GM12878 (cell line): ENCODE measurements around the gene MRAS. TPM values are rescaled to one million over a fixed set of nuclear protein-coding genes. Genes with fewer than 3 reads are reported as not detected.

ENCODE experiments used
- ATAC-seq: fragments of 200-7000 bp; cut with Tn5 transposase; 3 replicates; pipeline ENCODE4 v1.9.1; 2020; ENCODE audit warnings: mild to moderate bottlenecking, moderate library complexity
- BruUV-seq: library from RNA; stranded (reverse); fragments of 400-500 nt; replicated peaks from 2 replicates; lab custom pipeline; 2021; lab: Mats Ljungman, UMichigan
- CTCF ChIA-PET: fragments of 300-600 bp; sonication (Branson Sonifier 250); formaldehyde crosslinking; extraction: SDS; loops from one replicate; lab custom pipeline; 2021; ENCODE audit warnings: inconsistent platforms; lab: Yijun Ruan, JAX
- POLR2A ChIA-PET: fragments of 350-600 bp; formaldehyde crosslinking; extraction: SDS; loops from one replicate; lab custom pipeline; 2021; ENCODE audit warnings: inconsistent platforms; lab: Charles Lee
- RAD21 ChIA-PET: fragments of 300-600 bp; sonication (Branson Sonifier 250); formaldehyde crosslinking; loops from one replicate; lab custom pipeline; 2023; ENCODE audit warnings: antibody characterized with exemption; ENCODE audit not compliant: unreplicated experiment; lab: Charles Lee
- SMC1A ChIA-PET: fragments of 300-600 bp; sonication (Branson Sonifier 250); formaldehyde crosslinking; loops from one replicate; lab custom pipeline; 2023; ENCODE audit not compliant: unreplicated experiment, uncharacterized antibody; lab: Charles Lee
- DNase-seq: peaks from one replicate; pipeline ENCODE4 v3.0.0-alpha.2; 2011; ENCODE audit warnings: low read depth, low spot score
- FAIRE-seq: peaks from 3 replicates; lab custom pipeline; 2011; peaks lifted over from hg19 to GRCh38; lab: Jason Lieb, UNC
- H2AFZ ChIP-seq: 2 replicates; pipeline ENCODE4 v1.6.0; 2011; ENCODE audit warnings: low read depth, low read length, control low read depth; ENCODE audit not compliant: control insufficient read depth
- H3K27ac ChIP-seq: 2 replicates; pipeline ENCODE4 v1.5.1; 2011; ENCODE audit warnings: control low read depth; ENCODE audit not compliant: control insufficient read depth, insufficient read depth
- H3K27me3 ChIP-seq, 2 experiments: replicated peaks in 1 of 2; 2 replicates each; pipeline versions ENCODE4 v1.6.0 to v1.6.1; 2011; ENCODE audit warnings: low read length in 1 of 2; ENCODE audit not compliant: control insufficient read depth in 2 of 2, insufficient read depth in 2 of 2
- H3K36me3 ChIP-seq, 2 experiments: 2 replicates each; pipeline ENCODE4 v1.5.1; 2011; ENCODE audit warnings: low read length in 1 of 2; ENCODE audit not compliant: control insufficient read depth in 2 of 2, insufficient read depth in 2 of 2
- H3K4me1 ChIP-seq: 2 replicates; pipeline ENCODE4 v1.6.1; 2011; ENCODE audit warnings: mild to moderate bottlenecking, low read length, moderate library complexity, mixed read lengths; ENCODE audit not compliant: control insufficient read depth, insufficient read depth
- H3K4me2 ChIP-seq: 2 replicates; pipeline ENCODE4 v1.6.0; 2011; ENCODE audit warnings: control low read depth; ENCODE audit not compliant: control insufficient read depth, insufficient read depth
- H3K4me3 ChIP-seq: fragments of 200-600 bp; sonication (generic); 2 replicates; pipeline ENCODE4 v1.5.1; 2016
- H3K79me2 ChIP-seq: 2 replicates; pipeline ENCODE4 v1.6.0; 2011; ENCODE audit warnings: low read length; ENCODE audit not compliant: control insufficient read depth, insufficient read depth
- H3K9ac ChIP-seq: 2 replicates; pipeline ENCODE4 v1.8.0; 2011; ENCODE audit warnings: low read length, control low read depth, mixed read lengths; ENCODE audit not compliant: control insufficient read depth, insufficient read depth
- H3K9me3 ChIP-seq: replicated peaks from 3 replicates; pipeline ENCODE4 v1.5.1; 2011; ENCODE audit warnings: mild to moderate bottlenecking, low read length; ENCODE audit not compliant: control insufficient read depth, insufficient read depth
- H4K20me1 ChIP-seq: 2 replicates; pipeline ENCODE4 v1.6.0; 2011; ENCODE audit not compliant: control insufficient read depth, insufficient read depth
- CBFB ChIP-seq: IDR thresholded peaks from 2 replicates; pipeline ENCODE4 v1.6.1; 2016; ENCODE audit warnings: antibody characterized with exemption, low read depth
- KAT2A ChIP-seq: conservative IDR thresholded peaks from 2 replicates; pipeline ENCODE4 v1.6.1; 2011; ENCODE audit warnings: low read depth, low read length; ENCODE audit not compliant: control insufficient read depth
- MTA3 ChIP-seq: IDR thresholded peaks from 2 replicates; pipeline ENCODE4 v1.6.1; 2012; ENCODE audit warnings: low read length, inconsistent platforms, borderline replicate concordance
- MYB ChIP-seq: fragments of 150-350 bp; IDR thresholded peaks from 2 replicates; pipeline ENCODE4 v1.6.1; 2014; ENCODE audit warnings: mild to moderate bottlenecking, low read depth, low read length, borderline replicate concordance
- NBN ChIP-seq: fragments of 450-650 bp; IDR thresholded peaks from 2 replicates; pipeline ENCODE4 v1.6.1; 2016
- POLR2AphosphoS2 ChIP-seq: IDR thresholded peaks from 2 replicates; pipeline ENCODE4 v1.6.1; 2011; ENCODE audit warnings: low read depth, mild to moderate bottlenecking, low read length, improper control_type of control experiment, moderate library complexity
- STAT1 ChIP-seq: fragments of 450-650 bp; conservative IDR thresholded peaks from 2 replicates; pipeline ENCODE4 v1.6.1; 2014; ENCODE audit warnings: antibody characterized with exemption, mild to moderate bottlenecking
- ZBED1 ChIP-seq: IDR thresholded peaks from 2 replicates; pipeline ENCODE4 v1.6.1; 2016; ENCODE audit warnings: borderline replicate concordance
- WGBS: methylation state at CpG from one replicate; pipeline ENCODE4 v1.1.6; 2016; ENCODE audit warnings: low lambda C conversion rate; ENCODE audit not compliant: insufficient replicate concordance, insufficient coverage; ENCODE audit errors: missing lambda C conversion rate; 5-methylcytosine and 5-hydroxymethylcytosine counted together
- in situ Hi-C: fragments of 300-500 bp; cut with MboI; formaldehyde crosslinking; loops from 9 replicates; pipeline ENCODE4 v1.14.3; 2018; ENCODE audit warnings: mixed read lengths
- intact Hi-C: fragments of 100-400 bp; cut with micrococcal nuclease; formaldehyde crosslinking; loops from one replicate; pipeline ENCODE4 v1.14.2; 2022; ENCODE audit not compliant: unreplicated experiment
- polyA plus RNA-seq, 11 experiments: library from polyadenylated mRNA; depleted of rRNA in 4 of 11; unstranded in 6 of 11; stranded (reverse) in 5 of 11; fragments of >200 nt; fragmentation: Nextera tagmentation in 4 of 11; fragmentation: Illumina TruSeq in 1 of 11; extraction: Ambion mirVana in 4 of 11; extraction: Trizol in 1 of 11; gene quantifications; 1 replicate in 1 of 11; 2 replicates in 10 of 11; pipeline versions ENCODE4 v1.2.1 to v1.2.3, GENCODE V29; 2011 to 2016; ENCODE audit warnings: inconsistent platforms in 2 of 11, missing spikeins in 2 of 11, low read depth in 1 of 11
- total RNA-seq, 4 experiments: library from RNA; depleted of rRNA in 3 of 4; stranded (reverse); fragments of >200 nt in 3 of 4; fragmentation: Illumina TruSeq in 1 of 4; extraction: Trizol in 1 of 4; gene quantifications; 2 replicates each; pipeline versions ENCODE4 v1.2.1 to v1.2.3, GENCODE V29; 2013 to 2021
- TF ChIP-seq, protein P1 (sequence below): fragments of 450-650 bp; formaldehyde crosslinking; IDR thresholded peaks from 2 replicates; pipeline ENCODE4 v1.4.0; 2022; ENCODE audit warnings: mild to moderate bottlenecking, moderate library complexity
- TF ChIP-seq, protein P2 (sequence below): fragments of 450-650 bp; formaldehyde crosslinking; IDR thresholded peaks from 2 replicates; pipeline ENCODE4 v1.5.0; 2022; ENCODE audit warnings: mild to moderate bottlenecking, missing genetic modification characterization
- TF ChIP-seq, protein P3 (sequence below): IDR thresholded peaks from 2 replicates; pipeline ENCODE4 v1.6.1; 2011; ENCODE audit warnings: low read depth, mild to moderate bottlenecking, low read length, moderate library complexity, borderline replicate concordance; ENCODE audit errors: extremely low read depth

The MRAS gene
- total and polyA plus RNA-seq, 10 of the 15 experiments (the other 5 are each of a cell fraction or from before 2014, with no cell fraction given), result 0.01 to 0.44 (median 0.17) TPM; not detected in 6

DNA sequence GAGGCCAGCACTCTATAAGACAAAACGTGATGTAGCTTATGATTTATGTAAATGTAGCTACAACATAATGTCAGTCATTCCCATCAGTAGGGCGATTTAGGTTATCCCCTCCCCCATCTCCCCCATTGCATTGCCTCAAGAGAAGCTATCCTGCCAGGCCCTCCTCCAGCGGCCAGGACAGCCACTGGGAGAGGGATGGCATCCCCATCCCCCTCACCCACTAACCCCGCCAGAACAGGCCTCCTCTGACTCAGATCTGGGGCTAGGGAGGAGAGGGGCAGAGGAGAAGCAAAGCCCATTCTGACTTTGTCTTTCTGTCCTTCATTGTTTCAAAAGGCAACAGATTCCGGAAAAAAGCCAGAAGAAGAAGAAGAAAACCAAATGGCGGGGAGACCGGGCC, 53.5 kb downstream of the MRAS start:
- in situ Hi-C loops, result no loop called here
- Histone ChIP-seq H3K9me3 (no peaks in the 10 kb centered on the region; the same call in 2 of the 3 replicates), H3K4me2 (no peak overlapping the region), H3K79me2 (no peaks in the 10 kb centered on the region), H3K27ac (no peak overlapping the region), H3K9ac (no peak overlapping the region), H4K20me1 (no peaks in the 10 kb centered on the region), H3K27me3 (no peaks in the 10 kb centered on the region; a peak in 2 of 4 replicates), H3K4me3 (no peak overlapping the region), H2AFZ (no peak overlapping the region), H3K4me1 (no peaks in the 10 kb centered on the region), H3K36me3 (no peaks in the 10 kb centered on the region)
- ATAC-seq (no peak), DNase-seq (no peak), FAIRE-seq (no peak)
- intact Hi-C loops, result no loop called here
- POLR2A ChIA-PET, result no interaction called here
- TF ChIP-seq, protein P1, sequence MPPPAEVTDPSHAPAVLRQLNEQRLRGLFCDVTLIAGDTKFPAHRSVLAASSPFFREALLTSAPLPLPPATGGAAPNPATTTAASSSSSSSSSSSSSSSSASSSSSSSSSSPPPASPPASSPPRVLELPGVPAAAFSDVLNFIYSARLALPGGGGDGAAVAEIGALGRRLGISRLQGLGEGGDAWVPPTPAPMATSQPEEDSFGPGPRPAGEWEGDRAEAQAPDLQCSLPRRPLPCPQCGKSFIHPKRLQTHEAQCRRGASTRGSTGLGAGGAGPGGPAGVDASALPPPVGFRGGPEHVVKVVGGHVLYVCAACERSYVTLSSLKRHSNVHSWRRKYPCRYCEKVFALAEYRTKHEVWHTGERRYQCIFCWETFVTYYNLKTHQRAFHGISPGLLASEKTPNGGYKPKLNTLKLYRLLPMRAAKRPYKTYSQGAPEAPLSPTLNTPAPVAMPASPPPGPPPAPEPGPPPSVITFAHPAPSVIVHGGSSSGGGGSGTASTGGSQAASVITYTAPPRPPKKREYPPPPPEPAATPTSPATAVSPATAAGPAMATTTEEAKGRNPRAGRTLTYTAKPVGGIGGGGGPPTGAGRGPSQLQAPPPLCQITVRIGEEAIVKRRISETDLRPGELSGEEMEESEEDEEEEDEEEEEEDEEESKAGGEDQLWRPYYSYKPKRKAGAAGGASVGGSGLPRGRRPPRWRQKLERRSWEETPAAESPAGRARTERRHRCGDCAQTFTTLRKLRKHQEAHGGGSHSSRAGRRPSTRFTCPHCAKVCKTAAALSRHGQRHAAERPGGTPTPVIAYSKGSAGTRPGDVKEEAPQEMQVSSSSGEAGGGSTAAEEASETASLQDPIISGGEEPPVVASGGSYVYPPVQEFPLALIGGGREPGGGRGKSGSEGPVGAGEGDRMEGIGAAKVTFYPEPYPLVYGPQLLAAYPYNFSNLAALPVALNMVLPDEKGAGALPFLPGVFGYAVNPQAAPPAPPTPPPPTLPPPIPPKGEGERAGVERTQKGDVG (CRISPR knock-in tag), result no peak
- RAD21 ChIA-PET, result no interaction called here
- WGBS, result 20% methylated on average over 7 of the region's 7 CpGs
- CTCF ChIA-PET, result interaction anchor here (1.7 kb wide), 1 partner anchor 16 kb away, joined by 4 read pairs; no protein-coding TSS in a partner anchor
- BruUV-seq, result no TSS peak
- SMC1A ChIA-PET, result no interaction called here

DNA sequence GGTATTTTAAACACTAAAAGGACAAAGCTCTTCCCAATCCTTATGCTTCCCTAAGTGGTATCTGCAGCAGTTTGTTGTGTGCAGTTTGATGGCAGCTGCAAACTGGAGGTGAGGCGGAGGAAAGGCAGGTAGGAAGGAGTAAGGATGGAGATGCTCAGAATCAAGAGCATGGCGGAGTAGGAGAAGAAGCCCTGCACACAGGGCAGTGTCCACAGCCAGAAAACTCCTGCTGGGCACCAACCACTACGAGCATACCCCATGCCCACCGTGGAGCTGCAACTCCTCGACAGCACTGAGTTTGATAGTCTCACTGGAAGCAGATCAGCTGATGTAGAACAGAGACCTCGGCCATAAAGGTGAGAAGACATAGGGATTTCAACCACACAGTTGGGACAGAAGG, 55.7 kb downstream of the MRAS start:
- SMC1A ChIA-PET, result no interaction called here
- POLR2A ChIA-PET, result no interaction called here
- Histone ChIP-seq H3K27ac (no peak overlapping the region), H3K79me2 (no peaks in the 10 kb centered on the region), H3K4me1 (no peaks in the 10 kb centered on the region), H3K4me2 (no peak overlapping the region), H3K9ac (no peak overlapping the region), H4K20me1 (no peaks in the 10 kb centered on the region), H2AFZ (no peak overlapping the region), H3K9me3 (no peaks in the 10 kb centered on the region; the same call in 2 of the 3 replicates), H3K4me3 (no peak overlapping the region), H3K27me3 (no peaks in the 10 kb centered on the region; a peak in 2 of 4 replicates), H3K36me3 (no peaks in the 10 kb centered on the region)
- no TSS peak for BruUV-seq
- intact Hi-C loops, result no loop called here
- ATAC-seq, result no peak
- no peak for FAIRE-seq
- CTCF ChIA-PET, result no interaction called here
- no peak for DNase-seq
- RAD21 ChIA-PET, result no interaction called here
- in situ Hi-C loops, result no loop called here
- 8% methylated on average over 6 of the region's 6 CpGs for WGBS
- TF ChIP-seq KAT2A, result no peak
- TF ChIP-seq POLR2AphosphoS2, result no peak
- no peak for TF ChIP-seq MTA3
- no peak for TF ChIP-seq MYB
- no peak for TF ChIP-seq STAT1
- TF ChIP-seq, protein P2, sequence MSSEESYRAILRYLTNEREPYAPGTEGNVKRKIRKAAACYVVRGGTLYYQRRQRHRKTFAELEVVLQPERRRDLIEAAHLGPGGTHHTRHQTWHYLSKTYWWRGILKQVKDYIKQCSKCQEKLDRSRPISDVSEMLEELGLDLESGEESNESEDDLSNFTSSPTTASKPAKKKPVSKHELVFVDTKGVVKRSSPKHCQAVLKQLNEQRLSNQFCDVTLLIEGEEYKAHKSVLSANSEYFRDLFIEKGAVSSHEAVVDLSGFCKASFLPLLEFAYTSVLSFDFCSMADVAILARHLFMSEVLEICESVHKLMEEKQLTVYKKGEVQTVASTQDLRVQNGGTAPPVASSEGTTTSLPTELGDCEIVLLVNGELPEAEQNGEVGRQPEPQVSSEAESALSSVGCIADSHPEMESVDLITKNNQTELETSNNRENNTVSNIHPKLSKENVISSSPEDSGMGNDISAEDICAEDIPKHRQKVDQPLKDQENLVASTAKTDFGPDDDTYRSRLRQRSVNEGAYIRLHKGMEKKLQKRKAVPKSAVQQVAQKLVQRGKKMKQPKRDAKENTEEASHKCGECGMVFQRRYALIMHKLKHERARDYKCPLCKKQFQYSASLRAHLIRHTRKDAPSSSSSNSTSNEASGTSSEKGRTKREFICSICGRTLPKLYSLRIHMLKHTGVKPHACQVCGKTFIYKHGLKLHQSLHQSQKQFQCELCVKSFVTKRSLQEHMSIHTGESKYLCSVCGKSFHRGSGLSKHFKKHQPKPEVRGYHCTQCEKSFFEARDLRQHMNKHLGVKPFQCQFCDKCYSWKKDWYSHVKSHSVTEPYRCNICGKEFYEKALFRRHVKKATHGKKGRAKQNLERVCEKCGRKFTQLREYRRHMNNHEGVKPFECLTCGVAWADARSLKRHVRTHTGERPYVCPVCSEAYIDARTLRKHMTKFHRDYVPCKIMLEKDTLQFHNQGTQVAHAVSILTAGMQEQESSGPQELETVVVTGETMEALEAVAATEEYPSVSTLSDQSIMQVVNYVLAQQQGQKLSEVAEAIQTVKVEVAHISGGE, result no peak
- TF ChIP-seq NBN, result no peak
- TF ChIP-seq, protein P3, sequence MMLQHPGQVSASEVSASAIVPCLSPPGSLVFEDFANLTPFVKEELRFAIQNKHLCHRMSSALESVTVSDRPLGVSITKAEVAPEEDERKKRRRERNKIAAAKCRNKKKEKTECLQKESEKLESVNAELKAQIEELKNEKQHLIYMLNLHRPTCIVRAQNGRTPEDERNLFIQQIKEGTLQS, result no peak
- TF ChIP-seq CBFB, result no peak
- no peak for TF ChIP-seq ZBED1
